Large intestine (tissue), 3 donors: ENCODE data around the gene PPP2R5C. TPM values are rescaled to one million over a fixed set of nuclear protein-coding genes. Genes with fewer than 3 reads are reported as not detected.
"Not testable (repeated sequence)": the region's sequence is repeated elsewhere in the genome, so short reads cannot be mapped to it uniquely, and the experiment has no call there.

Experiments used
- DNase-seq, 2 donors: peaks; one replicate each; pipeline versions ENCODE4 v3.0.0 to v3.0.0-alpha.2; 2013
- H3K27ac ChIP-seq: one replicate; pipeline ENCODE4 v1.5.1; 2013; ENCODE audit warnings: low read length
- H3K27me3 ChIP-seq: 2 replicates; pipeline ENCODE4 v1.6.1; 2013; ENCODE audit warnings: low read length; ENCODE audit not compliant: control insufficient read depth, insufficient read depth
- H3K36me3 ChIP-seq: 2 replicates; pipeline ENCODE4 v1.6.1; 2013; ENCODE audit warnings: low read length; ENCODE audit not compliant: control insufficient read depth, insufficient read depth
- H3K4me1 ChIP-seq: one replicate; pipeline ENCODE4 v1.6.1; 2013; ENCODE audit warnings: low read length; ENCODE audit not compliant: control insufficient read depth, insufficient read depth
- H3K4me3 ChIP-seq: one replicate; pipeline ENCODE4 v1.5.1; 2013; ENCODE audit warnings: low read length
- H3K9me3 ChIP-seq: one replicate; pipeline ENCODE4 v1.6.1; 2013; ENCODE audit warnings: mild to moderate bottlenecking, low read depth, low read length, moderate library complexity; ENCODE audit not compliant: control insufficient read depth
- WGBS: methylation state at CpG from one replicate; pipeline ENCODE4 v1.1.5; 2013; ENCODE audit warnings: low lambda C conversion rate; ENCODE audit not compliant: insufficient coverage; 5-methylcytosine and 5-hydroxymethylcytosine counted together
- polyA plus RNA-seq: library from polyadenylated mRNA; unstranded; fragments of 120-200 nt; gene quantifications from one replicate; pipeline ENCODE4 v1.2.1, GENCODE V29; 2013

PPP2R5C gene
- polyA plus RNA-seq, 1 donor = 93.4 TPM

GRCh38 chr14:101964297-101965180 lies 203.0 kb downstream of the PPP2R5C start, which contains the start of gene DYNC1H1:
Gene DYNC1H1 (plus strand): TSS chr14:101964573. CDS start chr14:101964692, 119 bp downstream.
- Histone ChIP-seq H3K4me3 (peak within 1 kb of the TSS; percentile 96), H3K27me3 (no peaks in the 10 kb centered on the region), H3K4me1 (peaks cover 4% of the 10 kb centered on the region), H3K27ac (peak within 1 kb of the TSS; percentile 97), H3K9me3 (peaks cover 4% of the 10 kb centered on the region), H3K36me3 (peaks cover 4% of the 10 kb centered on the region)
- WGBS = no CpG with 5 or more reads among the region's 115 CpGs
- peak; percentile 93 to 94 for DNase-seq

- H3K9me3 ChIP-seq = peaks cover 4% of the 10 kb centered on the region
- WGBS = no CpG with 5 or more reads among the region's 28 CpGs
- H3K36me3 ChIP-seq = peaks cover 7% of the 10 kb centered on the region
- peak overlapping the region; percentile 96 for H3K4me3 ChIP-seq
- DNase-seq = peak; percentile 83 to 92
- peak overlapping the region; percentile 97 for H3K27ac ChIP-seq
- no peaks in the 10 kb centered on the region for H3K27me3 ChIP-seq
- peaks cover 4% of the 10 kb centered on the region for H3K4me1 ChIP-seq
Measured at GRCh38 chr14:101965181-101965544, 203.7 kb downstream of the PPP2R5C start.

- Histone ChIP-seq H3K4me3 (peak overlapping the region; percentile 96), H3K27ac (peak overlapping the region; percentile 97), H3K9me3 (peaks cover 4% of the 10 kb centered on the region), H3K4me1 (peaks cover 4% of the 10 kb centered on the region), H3K36me3 (peaks cover 9% of the 10 kb centered on the region), H3K27me3 (no peaks in the 10 kb centered on the region)
- 58% methylated on average over 2 of the region's 5 CpGs for WGBS
- DNase-seq = no peak
Measured at GRCh38 chr14:101965770-101966722, 204.5 kb downstream of the PPP2R5C start.

GRCh38 chr14:101966742-101967141 lies 205.2 kb downstream of the PPP2R5C start:
- peaks cover 5% of the 10 kb centered on the region for H3K4me1 ChIP-seq
- H3K27me3 ChIP-seq = no peaks in the 10 kb centered on the region
- peaks cover 9% of the 10 kb centered on the region for H3K36me3 ChIP-seq
- H3K9me3 ChIP-seq = peaks cover 4% of the 10 kb centered on the region
- no peak overlapping the region for H3K4me3 ChIP-seq
- WGBS = 79% methylated on average over 2 of the region's 2 CpGs
- H3K27ac ChIP-seq = no peak overlapping the region
- no peak for DNase-seq

- WGBS = no CpG with 5 or more reads among the region's 4 CpGs
- no peak for DNase-seq
- Histone ChIP-seq H3K9me3 (peaks cover 4% of the 10 kb centered on the region), H3K27ac (no peak overlapping the region), H3K27me3 (no peaks in the 10 kb centered on the region), H3K4me1 (peaks cover 12% of the 10 kb centered on the region), H3K4me3 (no peak overlapping the region), H3K36me3 (peaks cover 9% of the 10 kb centered on the region)
Measured at GRCh38 chr14:101968186-101968585, 206.7 kb downstream of the PPP2R5C start.

GRCh38 chr14:101969481-101969880 lies 208.0 kb downstream of the PPP2R5C start:
- peaks cover 3% of the 10 kb centered on the region for H3K9me3 ChIP-seq
- H3K27ac ChIP-seq = no peak overlapping the region
- H3K27me3 ChIP-seq = no peaks in the 10 kb centered on the region
- H3K4me1 ChIP-seq = peaks cover 12% of the 10 kb centered on the region
- peaks cover 9% of the 10 kb centered on the region for H3K36me3 ChIP-seq
- WGBS = 100% methylated on average over 1 of the region's 9 CpGs
- H3K4me3 ChIP-seq = no peak overlapping the region
- DNase-seq = no peak

GRCh38 chr14:101970830-101971400 lies 209.4 kb downstream of the PPP2R5C start:
- Histone ChIP-seq H3K4me1 (peaks cover 9% of the 10 kb centered on the region), H3K9me3 (no peaks in the 10 kb centered on the region), H3K27me3 (no peaks in the 10 kb centered on the region), H3K4me3 (no peak overlapping the region), H3K27ac (no peak overlapping the region), H3K36me3 (peaks cover 18% of the 10 kb centered on the region)
- no peak for DNase-seq
- WGBS = 100% methylated on average over 1 of the region's 11 CpGs

- H3K27me3 ChIP-seq, H3K9me3 ChIP-seq, DNase-seq, H3K4me1 ChIP-seq, H3K4me3 ChIP-seq: not testable (repeated sequence)
- peak overlapping the region; percentile 63 for H3K27ac ChIP-seq
- WGBS = 100% methylated on average over 1 of the region's 2 CpGs
- peaks cover 21% of the 10 kb centered on the region for H3K36me3 ChIP-seq
Measured at GRCh38 chr14:101971458-101971857, 209.9 kb downstream of the PPP2R5C start.

- H3K4me3 ChIP-seq = no peak overlapping the region
- no peaks in the 10 kb centered on the region for H3K9me3 ChIP-seq
- peak; percentile 90 to 93 for DNase-seq
- H3K27ac ChIP-seq = peak overlapping the region; percentile 63
- 100% methylated on average over 1 of the region's 10 CpGs for WGBS
- no peaks in the 10 kb centered on the region for H3K27me3 ChIP-seq
- H3K4me1 ChIP-seq = peaks cover 8% of the 10 kb centered on the region
- peaks cover 21% of the 10 kb centered on the region for H3K36me3 ChIP-seq
Measured at GRCh38 chr14:101972126-101972866, 210.8 kb downstream of the PPP2R5C start.
